ENCODE measurements around the gene CXCR2. TPM values are rescaled to one million over a fixed set of nuclear protein-coding genes. Genes with fewer than 3 reads are reported as not detected.

The CXCR2 gene
- polyA plus RNA-seq, 1 of the 3 experiments (the other 2 are of a cell fraction): not detected

DNA sequence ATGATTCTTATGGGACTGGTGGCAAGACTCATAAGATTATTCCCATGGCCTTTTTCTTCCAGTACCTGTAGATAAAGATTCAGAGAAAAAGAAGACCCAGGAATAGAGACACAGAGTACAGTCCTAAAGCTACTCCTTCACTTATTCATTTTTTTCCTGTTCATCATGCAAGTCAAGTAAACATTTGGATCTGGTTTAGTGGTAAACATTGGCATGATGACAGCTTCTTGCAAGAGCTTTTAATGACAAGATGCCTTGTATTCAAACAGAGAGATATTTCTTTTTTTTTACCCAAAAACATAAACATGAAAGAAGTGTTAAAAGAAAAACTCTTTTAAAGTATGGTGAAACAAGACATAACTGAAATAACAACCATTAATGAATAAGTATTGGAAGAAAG is 20.2 kb downstream of the CXCR2 start:
- Histone ChIP-seq H3K4me1 (ENCODE audit: control insufficient read depth in 1 of 2, insufficient read depth in 2 of 2, low read depth in 1 of 2, low read length in 1 of 2) (no peaks in the 10 kb centered on the region), H3K9me2 (no peaks in the 10 kb centered on the region), H3K36me3 (replicated peaks in 1 of 2; ENCODE audit: control insufficient read depth in 1 of 2, insufficient read depth in 2 of 2, low read length in 1 of 2) (no peaks in the 10 kb centered on the region), H4K20me1 (ENCODE audit: insufficient read depth) (no peaks in the 10 kb centered on the region), H3K9ac (no peak overlapping the region), H3K4me2 (no peak overlapping the region), H2AFZ (ENCODE audit: low read depth) (no peak overlapping the region), H3K27ac (ENCODE audit: low read depth in 2 of 2, low read length in 1 of 2) (no peak overlapping the region), H3K9me3 (no peaks in the 10 kb centered on the region), H3K79me2 (ENCODE audit: insufficient read depth) (no peaks in the 10 kb centered on the region), H3F3A (replicated peaks; ENCODE audit: insufficient read depth) (no peaks in the 10 kb centered on the region), H3K27me3 (ENCODE audit: insufficient read depth) (peaks cover 12% of the 10 kb centered on the region; the same call in 1 of the 2 replicates), H3K4me3 (ENCODE audit: low read depth in 2 of 2, low read length in 1 of 2) (no peak overlapping the region)
- TF ChIP-seq ELF1 (IDR thresholded peaks at IDR 0.05): no peak
- TF ChIP-seq, protein P1, sequence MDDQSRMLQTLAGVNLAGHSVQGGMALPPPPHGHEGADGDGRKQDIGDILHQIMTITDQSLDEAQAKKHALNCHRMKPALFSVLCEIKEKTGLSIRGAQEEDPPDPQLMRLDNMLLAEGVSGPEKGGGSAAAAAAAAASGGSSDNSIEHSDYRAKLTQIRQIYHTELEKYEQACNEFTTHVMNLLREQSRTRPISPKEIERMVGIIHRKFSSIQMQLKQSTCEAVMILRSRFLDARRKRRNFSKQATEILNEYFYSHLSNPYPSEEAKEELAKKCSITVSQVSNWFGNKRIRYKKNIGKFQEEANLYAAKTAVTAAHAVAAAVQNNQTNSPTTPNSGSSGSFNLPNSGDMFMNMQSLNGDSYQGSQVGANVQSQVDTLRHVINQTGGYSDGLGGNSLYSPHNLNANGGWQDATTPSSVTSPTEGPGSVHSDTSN (IDR thresholded peaks at IDR 0.05): no peak
- no peak for TF ChIP-seq EZH2phosphoT487 (IDR thresholded peaks at IDR 0.05; ENCODE audit: borderline replicate concordance, low read depth)
- no peak for TF ChIP-seq MEF2A (IDR thresholded peaks at IDR 0.05; ENCODE audit: borderline replicate concordance, low read depth)
- TF ChIP-seq TCF12 (IDR thresholded peaks at IDR 0.05): no peak
- no peak for TF ChIP-seq MXI1 (IDR thresholded peaks at IDR 0.05; ENCODE audit: low read depth, low read length)
- no peak for TF ChIP-seq TAF1 (IDR thresholded peaks at IDR 0.05; ENCODE audit: borderline replicate concordance, low read depth, low read length)
- no peak for TF ChIP-seq FOXJ3 (CRISPR knock-in tag; IDR thresholded peaks at IDR 0.05)
- TF ChIP-seq IRF3 (IDR thresholded peaks at IDR 0.05; ENCODE audit: low read depth, low read length): no peak
- no peak for TF ChIP-seq GABPA (IDR thresholded peaks at IDR 0.05; ENCODE audit: low read depth)
- TF ChIP-seq RXRA (IDR thresholded peaks at IDR 0.05; ENCODE audit: borderline replicate concordance, low read depth): no peak
- TF ChIP-seq GATA2 (CRISPR knock-in tag; IDR thresholded peaks at IDR 0.05): no peak
- TF ChIP-seq YY1 (IDR thresholded peaks at IDR 0.05; ENCODE audit: low read depth): no peak
- TF ChIP-seq RFX5 (IDR thresholded peaks at IDR 0.05; ENCODE audit: low read length): no peak
- ChIA-PET CTCF (interaction anchor here (0.6 to 1.1 kb wide), 3 partner anchors 25 to 635 kb away, joined by 3 read pairs; no protein-coding TSS in a partner anchor), POLR2A (interaction anchor here (0.6 kb wide), 1 partner anchor 49 kb away, joined by 4 read pairs; no protein-coding TSS in a partner anchor)
- DNase-seq: no peak

- Histone ChIP-seq H4K20me1 (ENCODE audit: insufficient read depth) (no peaks in the 10 kb centered on the region), H3K4me1 (ENCODE audit: control insufficient read depth in 1 of 2, insufficient read depth in 2 of 2, low read depth in 1 of 2, low read length in 1 of 2) (no peaks in the 10 kb centered on the region), H3K36me3 (replicated peaks in 1 of 2; ENCODE audit: control insufficient read depth in 1 of 2, insufficient read depth in 2 of 2, low read length in 1 of 2) (no peaks in the 10 kb centered on the region), H3K79me2 (ENCODE audit: insufficient read depth) (no peaks in the 10 kb centered on the region), H3K9me3 (no peaks in the 10 kb centered on the region), H3F3A (replicated peaks; ENCODE audit: insufficient read depth) (no peaks in the 10 kb centered on the region), H3K27me3 (ENCODE audit: insufficient read depth) (peaks cover 19% of the 10 kb centered on the region; the same call in 1 of the 2 replicates), H3K27ac (ENCODE audit: low read depth in 2 of 2, low read length in 1 of 2) (no peak overlapping the region), H3K4me3 (ENCODE audit: low read depth in 2 of 2, low read length in 1 of 2) (no peak overlapping the region), H3K9me2 (no peaks in the 10 kb centered on the region), H3K9ac (no peak overlapping the region), H3K4me2 (no peak overlapping the region), H2AFZ (ENCODE audit: low read depth) (no peak overlapping the region)
- ChIA-PET POLR2A (no interaction called here), CTCF (interaction anchor here (1.0 kb wide), 1 partner anchor 24 kb away, joined by 3 read pairs; no protein-coding TSS in a partner anchor)
- no peak for DNase-seq
- TF ChIP-seq EZH2phosphoT487 (IDR thresholded peaks at IDR 0.05; ENCODE audit: borderline replicate concordance, low read depth): no peak
- TF ChIP-seq USF1 (IDR thresholded peaks at IDR 0.05; ENCODE audit: borderline replicate concordance, low read depth): no peak
- no peak for TF ChIP-seq JUND (IDR thresholded peaks at IDR 0.05)
- TF ChIP-seq SIN3A (IDR thresholded peaks at IDR 0.05; ENCODE audit: borderline replicate concordance, low read depth, low read length): no peak
- no peak for TF ChIP-seq TAF1 (IDR thresholded peaks at IDR 0.05; ENCODE audit: borderline replicate concordance, low read depth, low read length)
- TF ChIP-seq MEF2A (IDR thresholded peaks at IDR 0.05; ENCODE audit: borderline replicate concordance, low read depth): no peak
- no peak for TF ChIP-seq NFIC (IDR thresholded peaks at IDR 0.05; ENCODE audit: borderline replicate concordance)
- TF ChIP-seq RAD21 (IDR thresholded peaks at IDR 0.05; ENCODE audit: low read length): no peak
- no peak for TF ChIP-seq CTCF (IDR thresholded peaks at IDR 0.05)
- no peak for TF ChIP-seq IRF3 (IDR thresholded peaks at IDR 0.05; ENCODE audit: low read depth, low read length)
- no peak for TF ChIP-seq GABPA (IDR thresholded peaks at IDR 0.05; ENCODE audit: low read depth)
- 43% methylated on average over 5 of the region's 5 CpGs for WGBS (ENCODE audit: low lambda C conversion rate)
Measured at GRCh38 chr2:218149098-218149497, 23.3 kb downstream of the CXCR2 start.

Data from SK-N-SH (cell line).